Measurements from ENCODE around the gene SWAP70. TPM values are rescaled to one million over a fixed set of nuclear protein-coding genes. Genes with fewer than 3 reads are reported as not detected.
"Not testable (repeated sequence)": the region's sequence is repeated elsewhere in the genome, so short reads cannot be mapped to it uniquely, and the experiment has no call there.

Gene SWAP70
- total and polyA plus RNA-seq, 2 of the 8 experiments (the other 6 are each of a cell fraction or from before 2014, with no cell fraction given), result 14.8 to 37.5 TPM

GRCh38 chr11:9743512-9743911, 79.6 kb downstream of the SWAP70 start:
- H3K79me2 ChIP-seq (ENCODE audit: control insufficient read depth in 1 of 2, insufficient read depth in 2 of 2, low read length in 2 of 2); H2BK20ac ChIP-seq (ENCODE audit: low read length); POLR2A ChIA-PET (ENCODE audit: partially characterized antibody); H3K79me1 ChIP-seq (ENCODE audit: low read depth, low read length); DNase-seq (ENCODE audit: low read depth in 1 of 2, low spot score in 2 of 2); H3K18ac ChIP-seq (ENCODE audit: extremely low read depth, low read length); H3K23me2 ChIP-seq (ENCODE audit: low read depth, low read length); H3K4me3 ChIP-seq (ENCODE audit: extremely low read depth in 1 of 4, insufficient read depth in 2 of 4, low read depth in 3 of 4, low read length in 4 of 4); H4K5ac ChIP-seq (ENCODE audit: insufficient read length, low read depth, low read length); H3K4ac ChIP-seq (replicated peaks; ENCODE audit: insufficient read length, low read depth, low read length); H3K4me1 ChIP-seq (replicated peaks in 1 of 4; ENCODE audit: control insufficient read depth in 3 of 4, insufficient read depth in 4 of 4, low read length in 3 of 4); H3K27me3 ChIP-seq (replicated peaks in 1 of 4; ENCODE audit: control insufficient read depth in 3 of 4, extremely low read depth in 1 of 4, insufficient read depth in 3 of 4, low read length in 3 of 4); FAIRE-seq; H3K27ac ChIP-seq (ENCODE audit: low read depth, low read length); H3K14ac ChIP-seq (ENCODE audit: insufficient read length); H2AK5ac ChIP-seq (ENCODE audit: low read depth, low read length); H4K91ac ChIP-seq (replicated peaks; ENCODE audit: insufficient read length, low read length); H4K20me1 ChIP-seq (replicated peaks in 1 of 2; ENCODE audit: control insufficient read depth in 1 of 2, insufficient read depth in 2 of 2, low read length in 2 of 2); H4K8ac ChIP-seq (ENCODE audit: extremely low read depth, insufficient read depth, low read length); H3K9me3 ChIP-seq (ENCODE audit: insufficient read depth in 2 of 2, low read depth in 1 of 2, low read length in 1 of 2); H3K4me2 ChIP-seq (ENCODE audit: insufficient read depth in 1 of 2, low read depth in 2 of 2, low read length in 2 of 2); H2BK5ac ChIP-seq (ENCODE audit: low read depth, low read length); H3K9ac ChIP-seq (replicated peaks in 1 of 4; ENCODE audit: extremely low read depth in 1 of 4, low read depth in 3 of 4, low read length in 3 of 4); H2BK15ac ChIP-seq (ENCODE audit: low read length); H2AFZ ChIP-seq (ENCODE audit: low read length); CTCF ChIA-PET (ENCODE audit: partially characterized antibody); H2BK120ac ChIP-seq (replicated peaks; ENCODE audit: low read depth, low read length); H2BK12ac ChIP-seq (ENCODE audit: low read depth, low read length); H3K23ac ChIP-seq (ENCODE audit: insufficient read length); H3K56ac ChIP-seq (replicated peaks; ENCODE audit: insufficient read length, low read depth, low read length): not testable (repeated sequence)
- WGBS, 2 experiments (ENCODE audit: extremely low coverage in 1 of 2, insufficient coverage in 1 of 2, insufficient read length in 1 of 2, insufficient replicate concordance in 2 of 2, low coverage in 1 of 2, low lambda C conversion rate in 2 of 2, missing lambda C conversion rate in 1 of 2), result 88% methylated on average over 3 of the region's 3 CpGs; no CpG with 5 or more reads in 1 of the 2 experiments
- H3K36me3 ChIP-seq (ENCODE audit: control insufficient read depth in 2 of 4, insufficient read depth in 4 of 4, low read length in 3 of 4), result peaks cover 9 to 39% (median 30%) of the 10 kb centered on the region in 4 experiments
